ENCODE data around the gene PCDHA8.
"Not testable (repeated sequence)": the region's sequence is repeated elsewhere in the genome, so short reads cannot be mapped to it uniquely, and the experiment has no call there.

GRCh38 chr5:140848139-140849102 lies 7.4 kb downstream of the PCDHA8 start, which contains the start of gene PCDHA9:
- TF ChIP-seq CTCF (IDR thresholded peaks at IDR 0.05): 0 out of 2 replicates have a peak, but pooled peaks have one; percentile 13
- not testable (repeated sequence) for TF ChIP-seq REST (IDR thresholded peaks at IDR 0.05; ENCODE audit: insufficient read depth in 1 of 2, low read depth in 2 of 2, low read length in 1 of 2); POLR2AphosphoS5 (IDR thresholded peaks at IDR 0.05; ENCODE audit: low read depth, low read length); SIN3A (IDR thresholded peaks at IDR 0.05; ENCODE audit: borderline replicate concordance, insufficient read depth, low read depth, low read length)
